ENCODE results near the gene BACH2. TPM values are rescaled to one million over a fixed set of nuclear protein-coding genes. Genes with fewer than 3 reads are reported as not detected.

Gene BACH2
- total RNA-seq, 4 donors from 2014 or later = 4.2 to 9.8 (median 5.8) TPM

GRCh38 chr6:90044833-90045381 lies 251.7 kb downstream of the BACH2 start:
- Histone ChIP-seq H3K9me3 (no peaks in the 10 kb centered on the region), H3K36me3 (no peaks in the 10 kb centered on the region), H3K27me3 (no peaks in the 10 kb centered on the region), H3K4me1 (no peaks in the 10 kb centered on the region), H3K27ac (replicated peaks in 1 of 4) (no peak overlapping the region), H3K4me3 (no peak overlapping the region)
- 56% methylated on average over 3 of the region's 3 CpGs for WGBS
- no peak for TF ChIP-seq EP300 (IDR thresholded peaks at IDR 0.05)
- intact Hi-C loops (cut with DNase I) = no loop called here
- no peak for DNase-seq (ENCODE audit: extremely low spot score)

- no peak for TF ChIP-seq POLR2AphosphoS5 (IDR thresholded peaks at IDR 0.05)
- TF ChIP-seq EP300 (IDR thresholded peaks at IDR 0.05) = no peak
- TF ChIP-seq POLR2A (IDR thresholded peaks at IDR 0.05; ENCODE audit: low read depth) = no peak
- no peak for TF ChIP-seq CTCF (IDR thresholded peaks at IDR 0.05)
- H3K36me3 ChIP-seq = no peaks in the 10 kb centered on the region
- H3K4me1 ChIP-seq = no peaks in the 10 kb centered on the region
- H3K27ac ChIP-seq (replicated peaks in 1 of 4) = no peak overlapping the region
- H3K9me3 ChIP-seq = no peaks in the 10 kb centered on the region
- no peak for DNase-seq (ENCODE audit: extremely low spot score)
- 87% methylated on average over 7 of the region's 7 CpGs for WGBS
- no peak overlapping the region for H3K4me3 ChIP-seq
- H3K27me3 ChIP-seq = no peaks in the 10 kb centered on the region
- intact Hi-C loops (cut with DNase I) = no loop called here
These were observed 252.3 kb downstream of the BACH2 start for GRCh38 chr6:90044182-90044832.

- TF ChIP-seq POLR2AphosphoS5 (IDR thresholded peaks at IDR 0.05) = no peak
- TF ChIP-seq EP300 (IDR thresholded peaks at IDR 0.05) = no peak
- no peak for TF ChIP-seq CTCF (IDR thresholded peaks at IDR 0.05)
- no peak for TF ChIP-seq POLR2A (IDR thresholded peaks at IDR 0.05; ENCODE audit: low read depth)
- WGBS = 91% methylated on average over 4 of the region's 4 CpGs
- intact Hi-C loops (cut with DNase I) = no loop called here
- peaks cover 0 to under 1% (median 0%) of the 10 kb centered on the region in 4 donors for H3K4me1 ChIP-seq
- no peak overlapping the region for H3K27ac ChIP-seq (replicated peaks in 1 of 4)
- no peak for DNase-seq (ENCODE audit: extremely low spot score)
- no peak overlapping the region for H3K4me3 ChIP-seq
- no peaks in the 10 kb centered on the region for H3K27me3 ChIP-seq
- no peaks in the 10 kb centered on the region for H3K36me3 ChIP-seq
- H3K9me3 ChIP-seq = no peaks in the 10 kb centered on the region
These were observed 255.7 kb downstream of the BACH2 start for GRCh38 chr6:90040931-90041330.

- intact Hi-C loops (cut with DNase I) = no loop called here
- H3K27ac ChIP-seq (replicated peaks in 1 of 4) = no peak overlapping the region
- H3K27me3 ChIP-seq = no peaks in the 10 kb centered on the region
- H3K4me1 ChIP-seq = peaks cover 0 to 8% (median 6%) of the 10 kb centered on the region in 4 donors
- no peaks in the 10 kb centered on the region for H3K9me3 ChIP-seq
- no peak overlapping the region for H3K4me3 ChIP-seq
- 88% methylated on average over 2 of the region's 2 CpGs for WGBS
- H3K36me3 ChIP-seq = no peaks in the 10 kb centered on the region
- TF ChIP-seq POLR2A (IDR thresholded peaks at IDR 0.05; ENCODE audit: low read depth) = no peak
- TF ChIP-seq CTCF (IDR thresholded peaks at IDR 0.05) = no peak
- DNase-seq (ENCODE audit: extremely low spot score) = no peak
These were observed 256.7 kb downstream of the BACH2 start for GRCh38 chr6:90039911-90040310.

GRCh38 chr6:90038961-90039653 lies 257.5 kb downstream of the BACH2 start:
- Histone ChIP-seq H3K36me3 (no peaks in the 10 kb centered on the region), H3K4me1 (peaks cover 0 to 11% (median 8%) of the 10 kb centered on the region in 4 donors), H3K27me3 (no peaks in the 10 kb centered on the region), H3K9me3 (no peaks in the 10 kb centered on the region), H3K27ac (replicated peaks in 1 of 4) (no peak overlapping the region), H3K4me3 (no peak overlapping the region)
- intact Hi-C loops (cut with DNase I) = no loop called here
- no peak for TF ChIP-seq POLR2AphosphoS5 (IDR thresholded peaks at IDR 0.05)
- WGBS = 92% methylated on average over 18 of the region's 18 CpGs
- DNase-seq (ENCODE audit: extremely low spot score) = no peak
